GM12878 (cell line): ENCODE measurements around the gene SCAI. TPM values are rescaled to one million over a fixed set of nuclear protein-coding genes. Genes with fewer than 3 reads are reported as not detected.

ENCODE experiments used
- BACH1 ChIP-seq: fragments of 450-650 bp; IDR thresholded peaks from 2 replicates; pipeline ENCODE4 v1.6.1; 2017; ENCODE audit warnings: mild to moderate bottlenecking, borderline replicate concordance
- BMI1 ChIP-seq: fragments of 450-650 bp; IDR thresholded peaks from 2 replicates; pipeline ENCODE4 v1.6.1; 2016; ENCODE audit warnings: mild to moderate bottlenecking, moderate library complexity, borderline replicate concordance
- EED ChIP-seq: sonication (generic); IDR thresholded peaks from 2 replicates; pipeline ENCODE4 v1.6.1; 2016; ENCODE audit warnings: antibody characterized with exemption, low read depth
- ESRRA ChIP-seq: IDR thresholded peaks from 2 replicates; pipeline ENCODE4 v1.6.1; 2012; ENCODE audit warnings: mild to moderate bottlenecking, low read length, improper control_type of control experiment
- ETV6 ChIP-seq, 2 experiments: fragments of 450-650 bp in 1 of 2; IDR thresholded peaks in 1 of 2; conservative IDR thresholded peaks in 1 of 2; 2 replicates each; pipeline ENCODE4 v1.6.1; 2014; ENCODE audit warnings: antibody characterized with exemption in 1 of 2, borderline replicate concordance in 1 of 2, low read depth in 1 of 2, mild to moderate bottlenecking in 1 of 2, moderate library complexity in 1 of 2
- MEF2B ChIP-seq: fragments of 450-650 bp; IDR thresholded peaks from 2 replicates; pipeline ENCODE4 v1.6.1; 2018; ENCODE audit warnings: mild to moderate bottlenecking, moderate library complexity; ENCODE audit not compliant: partially characterized antibody, poor library complexity, severe bottlenecking
- NRF1 ChIP-seq: conservative IDR thresholded peaks from 2 replicates; pipeline ENCODE4 v1.6.1; 2011; ENCODE audit warnings: mild to moderate bottlenecking, low read depth, low read length, improper control_type of control experiment
- SUPT20H ChIP-seq: IDR thresholded peaks from 2 replicates; pipeline ENCODE4 v1.6.1; 2011; ENCODE audit warnings: low read depth, mild to moderate bottlenecking, low read length, moderate library complexity, borderline replicate concordance; ENCODE audit not compliant: control insufficient read depth
- TAF1 ChIP-seq: IDR thresholded peaks from 2 replicates; pipeline ENCODE4 v1.6.1; 2011; ENCODE audit warnings: mild to moderate bottlenecking, low read depth, low read length, borderline replicate concordance
- ZNF384 ChIP-seq: IDR thresholded peaks from 2 replicates; pipeline ENCODE4 v1.6.1; 2012; ENCODE audit warnings: low read depth, mild to moderate bottlenecking, low read length, improper control_type of control experiment, borderline replicate concordance
- polyA plus RNA-seq, 11 experiments: library from polyadenylated mRNA; depleted of rRNA in 4 of 11; unstranded in 6 of 11; stranded (reverse) in 5 of 11; fragments of >200 nt; fragmentation: Nextera tagmentation in 4 of 11; fragmentation: Illumina TruSeq in 1 of 11; extraction: Ambion mirVana in 4 of 11; extraction: Trizol in 1 of 11; gene quantifications; 1 replicate in 1 of 11; 2 replicates in 10 of 11; pipeline versions ENCODE4 v1.2.1 to v1.2.3, GENCODE V29; 2011 to 2016; ENCODE audit warnings: inconsistent platforms in 2 of 11, missing spikeins in 2 of 11, low read depth in 1 of 11
- total RNA-seq, 4 experiments: library from RNA; depleted of rRNA in 3 of 4; stranded (reverse); fragments of >200 nt in 3 of 4; fragmentation: Illumina TruSeq in 1 of 4; extraction: Trizol in 1 of 4; gene quantifications; 2 replicates each; pipeline versions ENCODE4 v1.2.1 to v1.2.3, GENCODE V29; 2013 to 2021
- TF ChIP-seq, protein P1 (sequence below): fragments of 450-650 bp; IDR thresholded peaks from 2 replicates; pipeline ENCODE4 v1.6.1; 2017; ENCODE audit warnings: mild to moderate bottlenecking, low read depth, inconsistent platforms; ENCODE audit not compliant: poor library complexity, severe bottlenecking
- TF ChIP-seq, protein P2 (sequence below): fragments of 450-650 bp; IDR thresholded peaks from 2 replicates; pipeline ENCODE4 v1.6.1; 2017; ENCODE audit warnings: borderline replicate concordance

The SCAI gene
- total and polyA plus RNA-seq, 10 of the 15 experiments (the other 5 are each of a cell fraction or from before 2014, with no cell fraction given), result 0.52 to 8.8 (median 5.1) TPM

DNA sequence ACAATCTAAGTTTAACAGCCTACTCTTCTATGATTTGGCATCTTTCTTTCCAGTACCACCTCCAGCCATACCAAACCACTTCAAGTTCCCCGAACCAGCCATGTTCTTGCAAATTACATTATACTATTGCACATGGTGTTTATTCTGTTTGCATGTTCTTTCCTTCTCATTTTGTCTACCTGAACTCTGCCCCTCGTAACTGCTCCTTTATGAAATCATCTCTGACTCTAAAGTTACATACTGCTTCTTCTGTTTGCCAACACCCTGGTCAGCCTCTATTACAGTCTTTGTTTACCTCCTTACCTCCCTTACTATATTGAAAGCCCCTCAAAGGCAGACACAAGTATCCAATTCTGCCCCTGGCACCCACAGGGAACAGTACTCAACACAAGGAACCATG lies 40.2 kb upstream of the SCAI start (continued):
- TF ChIP-seq SUPT20H (no peak), ETV6 (conservative IDR thresholded peaks at IDR 0.05 in 1 of 2, IDR thresholded peaks at IDR 0.05 in 1 of 2; ENCODE audit: borderline replicate concordance in 1 of 2, low read depth in 1 of 2) (no peak), MEF2B (no peak), ESRRA (no peak), ZNF384 (no peak), EED (no peak), BMI1 (no peak), NRF1 (no peak), BACH1 (no peak), TAF1 (no peak)
- TF ChIP-seq, protein P1, sequence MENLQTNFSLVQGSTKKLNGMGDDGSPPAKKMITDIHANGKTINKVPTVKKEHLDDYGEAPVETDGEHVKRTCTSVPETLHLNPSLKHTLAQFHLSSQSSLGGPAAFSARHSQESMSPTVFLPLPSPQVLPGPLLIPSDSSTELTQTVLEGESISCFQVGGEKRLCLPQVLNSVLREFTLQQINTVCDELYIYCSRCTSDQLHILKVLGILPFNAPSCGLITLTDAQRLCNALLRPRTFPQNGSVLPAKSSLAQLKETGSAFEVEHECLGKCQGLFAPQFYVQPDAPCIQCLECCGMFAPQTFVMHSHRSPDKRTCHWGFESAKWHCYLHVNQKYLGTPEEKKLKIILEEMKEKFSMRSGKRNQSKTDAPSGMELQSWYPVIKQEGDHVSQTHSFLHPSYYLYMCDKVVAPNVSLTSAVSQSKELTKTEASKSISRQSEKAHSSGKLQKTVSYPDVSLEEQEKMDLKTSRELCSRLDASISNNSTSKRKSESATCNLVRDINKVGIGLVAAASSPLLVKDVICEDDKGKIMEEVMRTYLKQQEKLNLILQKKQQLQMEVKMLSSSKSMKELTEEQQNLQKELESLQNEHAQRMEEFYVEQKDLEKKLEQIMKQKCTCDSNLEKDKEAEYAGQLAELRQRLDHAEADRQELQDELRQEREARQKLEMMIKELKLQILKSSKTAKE, result no peak
- TF ChIP-seq, protein P2, sequence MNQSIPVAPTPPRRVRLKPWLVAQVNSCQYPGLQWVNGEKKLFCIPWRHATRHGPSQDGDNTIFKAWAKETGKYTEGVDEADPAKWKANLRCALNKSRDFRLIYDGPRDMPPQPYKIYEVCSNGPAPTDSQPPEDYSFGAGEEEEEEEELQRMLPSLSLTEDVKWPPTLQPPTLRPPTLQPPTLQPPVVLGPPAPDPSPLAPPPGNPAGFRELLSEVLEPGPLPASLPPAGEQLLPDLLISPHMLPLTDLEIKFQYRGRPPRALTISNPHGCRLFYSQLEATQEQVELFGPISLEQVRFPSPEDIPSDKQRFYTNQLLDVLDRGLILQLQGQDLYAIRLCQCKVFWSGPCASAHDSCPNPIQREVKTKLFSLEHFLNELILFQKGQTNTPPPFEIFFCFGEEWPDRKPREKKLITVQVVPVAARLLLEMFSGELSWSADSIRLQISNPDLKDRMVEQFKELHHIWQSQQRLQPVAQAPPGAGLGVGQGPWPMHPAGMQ, result no peak
